Central memory CD4-positive, alpha-beta T cell (primary cell): ENCODE measurements around the gene CARM1.

Source experiments
- DNase-seq: peaks from one replicate; pipeline ENCODE4 v3.0.0; 2022

The CARM1 gene

GRCh38 chr19:10911579-10912363 is 40.4 kb downstream of the CARM1 start:
- no peak for DNase-seq

DNA sequence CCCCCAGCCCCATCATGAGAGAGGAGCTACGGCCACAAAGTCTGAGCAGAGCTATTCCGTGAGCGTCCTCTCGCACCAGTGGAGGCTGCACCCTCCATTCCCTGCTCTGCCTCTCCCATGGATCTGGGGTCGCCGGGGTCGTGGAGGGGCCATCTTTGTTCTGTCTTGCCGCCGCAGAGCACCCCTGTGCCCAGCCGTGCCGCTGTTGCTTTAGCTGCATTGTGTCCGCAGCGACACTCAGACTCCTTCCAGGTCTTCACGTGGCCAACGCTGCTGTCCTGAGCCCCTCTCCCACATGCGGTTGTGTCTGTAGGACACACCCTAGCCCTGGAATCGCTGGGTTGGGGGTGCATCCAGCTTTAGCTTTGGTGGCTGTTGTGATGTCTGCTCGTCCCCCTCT is 41.3 kb downstream of the CARM1 start:
- DNase-seq, result no peak

- no peak for DNase-seq
These were observed 42.5 kb downstream of the CARM1 start for GRCh38 chr19:10913716-10914340.

DNA sequence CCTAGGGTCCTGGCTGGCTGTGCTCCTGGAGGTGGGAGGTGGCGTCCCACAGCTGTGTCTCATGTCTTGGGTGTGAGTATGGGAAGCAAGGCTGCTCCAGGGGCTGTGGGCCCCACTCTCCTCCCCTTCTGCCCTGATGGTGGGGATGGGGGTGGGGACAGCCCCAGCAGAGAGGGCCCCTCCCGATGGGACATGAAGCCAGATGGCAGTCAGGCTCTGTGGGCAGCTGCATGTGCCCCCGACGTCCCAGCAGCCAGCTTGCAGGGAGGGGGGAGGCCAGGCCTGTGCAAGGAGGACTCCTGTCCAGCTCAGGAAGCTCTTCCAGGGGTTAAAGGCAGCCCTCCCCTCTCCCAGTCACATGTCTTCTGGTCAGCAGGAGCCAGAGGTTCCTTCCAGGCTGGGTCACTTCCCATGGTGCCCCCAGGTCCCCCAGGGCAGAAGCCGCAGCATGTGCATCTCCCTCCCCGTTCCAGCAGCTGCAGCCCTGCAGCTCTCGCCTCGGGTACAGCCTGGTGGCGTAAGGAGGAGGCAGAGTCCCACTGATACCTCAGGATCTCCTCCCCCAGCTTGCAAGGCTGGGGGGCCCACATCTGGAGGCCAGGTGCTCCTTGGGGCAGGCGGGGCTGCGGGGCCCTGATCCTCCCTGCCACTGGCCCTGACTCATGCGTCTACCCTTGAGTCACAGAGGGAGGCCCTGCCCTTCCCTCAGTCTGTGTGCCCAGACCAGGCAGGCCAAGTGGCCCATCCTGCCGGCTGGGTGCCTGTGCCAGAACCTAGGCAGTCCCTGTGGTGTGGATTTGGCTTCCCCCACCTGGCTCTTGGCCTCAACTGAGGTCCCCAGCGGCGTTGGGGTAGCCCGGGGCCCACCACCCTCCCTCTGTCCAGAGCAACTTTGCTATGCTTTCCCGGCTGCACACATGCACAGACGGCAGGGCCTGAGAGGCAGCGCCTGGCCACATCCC is 44.1 kb downstream of the CARM1 start:
- no peak for DNase-seq

GRCh38 chr19:10916602-10917001 is 45.2 kb downstream of the CARM1 start:
- DNase-seq, result no peak

GRCh38 chr19:10918359-10918758 is 47.0 kb downstream of the CARM1 start:
- DNase-seq, result no peak

DNA sequence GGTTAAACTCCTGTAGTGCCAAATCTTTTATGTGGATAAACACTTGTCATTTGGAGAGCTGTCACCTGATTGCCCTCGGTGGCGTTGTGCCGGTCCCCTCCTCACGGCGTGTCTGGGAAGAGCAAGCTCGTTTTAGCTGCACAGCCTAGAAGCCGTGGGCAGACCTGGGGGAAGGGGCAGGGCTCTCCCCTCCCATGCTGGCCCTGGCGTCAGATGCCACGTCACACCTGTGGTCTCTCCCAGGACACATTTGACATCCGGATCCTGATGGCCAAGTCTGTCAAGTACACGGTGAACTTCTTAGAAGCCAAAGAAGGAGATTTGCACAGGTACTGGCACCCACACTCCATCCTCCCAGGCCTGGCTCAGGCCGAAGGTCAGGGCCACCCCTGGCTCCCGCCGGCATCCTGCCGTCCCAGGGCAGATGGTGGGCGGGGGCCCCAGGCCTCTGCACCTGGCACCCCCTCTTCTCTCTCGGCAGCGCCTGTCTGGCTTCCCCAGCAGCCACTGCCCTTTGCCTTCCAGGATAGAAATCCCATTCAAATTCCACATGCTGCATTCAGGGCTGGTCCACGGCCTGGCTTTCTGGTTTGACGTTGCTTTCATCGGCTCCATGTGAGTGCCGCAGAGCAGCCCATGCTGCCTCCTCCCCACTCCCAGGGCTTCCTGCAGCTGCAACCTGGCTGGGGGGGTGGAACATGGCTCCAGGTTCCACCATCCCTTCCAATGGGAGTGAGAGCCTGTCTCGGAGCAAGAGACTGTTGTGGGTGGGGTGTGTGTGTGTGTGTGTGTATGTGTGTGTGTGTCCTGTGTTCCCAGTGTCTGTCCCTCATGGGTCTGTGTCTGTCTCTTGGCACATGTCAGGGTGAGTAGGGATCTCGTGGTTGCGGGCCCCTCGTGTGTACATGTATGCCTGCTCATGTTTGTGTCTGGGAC is 48.3 kb downstream of the CARM1 start:
- no peak for DNase-seq

DNA sequence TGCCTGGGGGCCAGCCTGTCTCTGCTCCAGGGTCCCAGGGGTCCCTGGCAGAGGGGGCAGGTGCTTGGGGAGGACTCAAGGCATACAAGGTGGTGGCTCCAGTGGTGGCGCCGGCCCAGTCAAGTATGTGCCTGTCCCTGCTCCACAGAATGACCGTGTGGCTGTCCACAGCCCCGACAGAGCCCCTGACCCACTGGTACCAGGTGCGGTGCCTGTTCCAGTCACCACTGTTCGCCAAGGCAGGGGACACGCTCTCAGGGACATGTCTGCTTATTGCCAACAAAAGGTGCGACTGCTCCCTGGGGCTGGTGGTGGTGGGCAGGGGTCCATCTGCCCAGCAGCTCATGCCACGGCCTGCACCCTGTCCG is 48.9 kb downstream of the CARM1 start:
- DNase-seq, result no peak

DNA sequence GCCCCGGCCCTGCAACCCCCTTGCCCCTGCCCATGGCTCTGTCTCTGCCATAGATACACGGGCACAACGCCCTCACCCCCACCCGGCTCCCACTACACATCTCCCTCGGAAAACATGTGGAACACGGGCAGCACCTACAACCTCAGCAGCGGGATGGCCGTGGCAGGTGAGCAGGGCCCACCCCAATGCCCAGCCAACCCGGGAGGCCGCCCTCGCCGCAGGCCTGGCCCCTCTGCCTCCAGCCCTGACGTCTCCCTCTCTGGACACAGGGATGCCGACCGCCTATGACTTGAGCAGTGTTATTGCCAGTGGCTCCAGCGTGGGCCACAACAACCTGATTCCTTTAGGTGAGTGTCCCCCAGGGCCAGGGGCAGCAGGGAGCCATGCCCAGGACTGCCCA is 49.4 kb downstream of the CARM1 start:
- no peak for DNase-seq

DNA sequence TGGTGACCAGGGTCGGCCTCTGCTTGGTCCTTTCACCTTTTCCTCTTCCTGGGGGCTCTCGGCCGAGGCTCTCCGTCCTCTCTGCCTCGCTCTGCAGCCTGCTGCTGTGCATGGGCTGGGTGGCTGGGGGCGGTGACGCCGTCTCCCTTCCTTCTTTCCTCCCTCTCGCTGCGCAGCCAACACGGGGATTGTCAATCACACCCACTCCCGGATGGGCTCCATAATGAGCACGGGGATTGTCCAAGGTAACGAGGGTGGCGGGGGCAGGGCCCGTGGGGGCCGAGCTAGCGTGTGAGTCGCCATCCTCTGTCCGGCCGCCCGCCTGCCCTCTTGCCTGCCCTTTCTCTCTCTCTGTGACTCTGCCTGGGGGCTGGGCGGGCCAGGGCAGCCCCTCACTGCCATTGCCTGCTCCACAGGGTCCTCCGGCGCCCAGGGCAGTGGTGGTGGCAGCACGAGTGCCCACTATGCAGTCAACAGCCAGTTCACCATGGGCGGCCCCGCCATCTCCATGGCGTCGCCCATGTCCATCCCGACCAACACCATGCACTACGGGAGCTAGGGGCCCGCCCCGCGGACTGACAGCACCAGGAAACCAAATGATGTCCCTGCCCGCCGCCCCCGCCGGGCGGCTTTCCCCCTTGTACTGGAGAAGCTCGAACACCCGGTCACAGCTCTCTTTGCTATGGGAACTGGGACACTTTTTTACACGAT is 50.0 kb downstream of the CARM1 start:
- DNase-seq, result no peak

- no peak for DNase-seq
These were observed 50.7 kb downstream of the CARM1 start for GRCh38 chr19:10921910-10922637.

DNA sequence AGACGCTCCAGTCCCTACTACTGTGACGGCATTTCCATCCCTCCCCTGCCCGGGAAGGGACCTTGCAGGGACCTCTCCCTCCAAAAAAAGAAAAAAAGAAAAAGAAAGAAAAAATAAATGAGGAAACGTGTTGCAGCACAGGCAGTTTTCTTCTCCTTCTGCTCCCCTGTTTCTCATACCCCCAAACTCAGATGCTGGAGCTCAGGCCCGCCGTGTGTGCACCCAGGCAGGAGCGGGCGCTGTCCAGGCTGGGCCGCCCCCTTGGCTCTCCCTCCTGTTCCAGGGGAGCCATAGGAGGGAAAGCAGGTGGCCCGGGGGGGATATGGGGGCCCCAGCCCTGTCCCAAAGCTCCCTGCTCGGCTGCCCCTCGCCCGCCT is 51.3 kb downstream of the CARM1 start:
- DNase-seq, result no peak

GRCh38 chr19:10923260-10924112 is 52.1 kb downstream of the CARM1 start:
- no peak for DNase-seq

- no peak for DNase-seq
These were observed 53.2 kb downstream of the CARM1 start for GRCh38 chr19:10924597-10924996.

- no peak for DNase-seq
These were observed 56.6 kb downstream of the CARM1 start for GRCh38 chr19:10927730-10928562.

GRCh38 chr19:10928563-10929401 is 57.4 kb downstream of the CARM1 start, which contains the start of the genes TIMM29 and YIPF2:
TIMM29 (plus strand) TSS chr19:10928811; CDS start chr19:10928823, 12 bp downstream.
YIPF2 (minus strand) TSS chr19:10928639; CDS start chr19:10928410, 229 bp downstream.
- peak; percentile 89 for DNase-seq

GRCh38 chr19:10929402-10929794 is 58.0 kb downstream of the CARM1 start:
- no peak for DNase-seq
